Stimulated activated CD4-positive, alpha-beta T cell treated with anti-CD3 and anti-CD28 coated beads, Interleukin-1b, Interleukin-23, amount 100 ng/mL, for 4 hours (primary cell): Measurements from ENCODE around the gene MYO5B.

ENCODE experiments used
- DNase-seq, 2 donors: peaks; one replicate each; pipeline ENCODE4 v3.0.0-alpha.2; 2020; ENCODE audit warnings: low read depth in 2 of 2

Gene MYO5B

GRCh38 chr18:49857708-49858107 is 337.2 kb downstream of the MYO5B start:
- DNase-seq: no peak

GRCh38 chr18:49856496-49856895 is 338.5 kb downstream of the MYO5B start:
- no peak for DNase-seq

- DNase-seq: no peak
Measured at GRCh38 chr18:49855711-49856415, 339.1 kb downstream of the MYO5B start.

GRCh38 chr18:49854681-49855080 is 340.3 kb downstream of the MYO5B start:
- no peak for DNase-seq

GRCh38 chr18:49853436-49853835 is 341.5 kb downstream of the MYO5B start:
- DNase-seq: no peak

- no peak for DNase-seq
Measured at GRCh38 chr18:49853011-49853410, 341.9 kb downstream of the MYO5B start.

GRCh38 chr18:49851624-49852023 is 343.3 kb downstream of the MYO5B start:
- DNase-seq: no peak

- no peak for DNase-seq
Measured at GRCh38 chr18:49850636-49851035, 344.3 kb downstream of the MYO5B start.

GRCh38 chr18:49849331-49850217 is 345.4 kb downstream of the MYO5B start:
- DNase-seq: no peak

GRCh38 chr18:49848115-49848514 is 346.8 kb downstream of the MYO5B start:
- no peak for DNase-seq

- DNase-seq: no peak
Measured at GRCh38 chr18:49847524-49847923, 347.4 kb downstream of the MYO5B start.

- no peak for DNase-seq
Measured at GRCh38 chr18:49846718-49847470, 348.1 kb downstream of the MYO5B start.

GRCh38 chr18:49846361-49846662 is 348.6 kb downstream of the MYO5B start:
- DNase-seq: no peak

- DNase-seq: no peak
Measured at GRCh38 chr18:49845629-49846360, 349.2 kb downstream of the MYO5B start.

- DNase-seq: no peak
Measured at GRCh38 chr18:49844903-49845302, 350.0 kb downstream of the MYO5B start.

- DNase-seq: no peak
Measured at GRCh38 chr18:49843778-49844625, 350.9 kb downstream of the MYO5B start.

GRCh38 chr18:49843131-49843530 is 351.8 kb downstream of the MYO5B start:
- no peak for DNase-seq

- DNase-seq: no peak
Measured at GRCh38 chr18:49842656-49843055, 352.3 kb downstream of the MYO5B start.

- no peak for DNase-seq
Measured at GRCh38 chr18:49841236-49842217, 353.4 kb downstream of the MYO5B start.

GRCh38 chr18:49839012-49839411 is 355.9 kb downstream of the MYO5B start:
- no peak for DNase-seq
